GM18517 (cell line): Measurements from ENCODE around the gene CST6.
"Not testable (repeated sequence)": the region's sequence is repeated elsewhere in the genome, so short reads cannot be mapped to it uniquely, and the experiment has no call there.

Experiments used
- ATAC-seq: cut with Tn5 transposase; IDR thresholded peaks from one replicate; pipeline ENCODE4 v1.9.1; 2021; ENCODE audit warnings: mild to moderate bottlenecking, moderate library complexity; ENCODE audit not compliant: unreplicated experiment

Gene CST6

GRCh38 chr11:66014804-66015453, 3.1 kb downstream of the CST6 start:
- no peak for ATAC-seq

GRCh38 chr11:66015454-66015881, 3.7 kb downstream of the CST6 start:
- ATAC-seq, result no peak

GRCh38 chr11:66015936-66016792, 4.4 kb downstream of the CST6 start:
- no peak for ATAC-seq

- no peak for ATAC-seq
Observed at GRCh38 chr11:66016793-66017177, 5.0 kb downstream of the CST6 start.

GRCh38 chr11:66017321-66017720, 5.5 kb downstream of the CST6 start:
- no peak for ATAC-seq

GRCh38 chr11:66020212-66020611, 8.4 kb downstream of the CST6 start:
- no peak for ATAC-seq

- no peak for ATAC-seq
Observed at GRCh38 chr11:66020618-66021357, 9.0 kb downstream of the CST6 start.

GRCh38 chr11:66022401-66023185, 10.8 kb downstream of the CST6 start:
- ATAC-seq, result no peak

- ATAC-seq, result not testable (repeated sequence)
Observed at GRCh38 chr11:66023186-66023440, 11.3 kb downstream of the CST6 start.

GRCh38 chr11:66026017-66026529, 14.3 kb downstream of the CST6 start, which contains the start of gene CATSPER1:
Gene CATSPER1 (minus strand): TSS chr11:66026479. CDS start chr11:66026379, 100 bp downstream.
- no peak for ATAC-seq

GRCh38 chr11:66032957-66033735, 21.3 kb downstream of the CST6 start:
- no peak for ATAC-seq

- ATAC-seq, result no peak
Observed at GRCh38 chr11:66035653-66036333, 24.0 kb downstream of the CST6 start.

GRCh38 chr11:66036334-66036710, 24.5 kb downstream of the CST6 start:
- ATAC-seq, result no peak

GRCh38 chr11:66037327-66037726, 25.5 kb downstream of the CST6 start:
- no peak for ATAC-seq

- ATAC-seq, result no peak
Observed at GRCh38 chr11:66039765-66040164, 28.0 kb downstream of the CST6 start.

GRCh38 chr11:66042227-66042995, 30.6 kb downstream of the CST6 start:
- ATAC-seq, result no peak

GRCh38 chr11:66042996-66043906, 31.4 kb downstream of the CST6 start:
- no peak for ATAC-seq

GRCh38 chr11:66044757-66045156, 32.9 kb downstream of the CST6 start:
- no peak for ATAC-seq
